Stimulated activated CD4-positive, alpha-beta T cell treated with anti-CD3 and anti-CD28 coated beads, Interleukin-4, amount 100 ng/mL, for 48 hours (primary cell): ENCODE results near the gene CEP290.
"Not testable (repeated sequence)": the region's sequence is repeated elsewhere in the genome, so short reads cannot be mapped to it uniquely, and the experiment has no call there.

ENCODE experiments used
- DNase-seq, 2 donors: peaks; one replicate each; pipeline ENCODE4 v3.0.0-alpha.2; 2020; ENCODE audit warnings: low read depth in 2 of 2

Gene CEP290

GRCh38 chr12:88037770-88038169 is 104.1 kb downstream of the CEP290 start:
- DNase-seq = no peak

GRCh38 chr12:88036353-88036965 is 105.4 kb downstream of the CEP290 start:
- DNase-seq = no peak

- DNase-seq = no peak
These were observed 106.0 kb downstream of the CEP290 start for GRCh38 chr12:88035907-88036289.

- DNase-seq = peak; percentile 79 to 85
These were observed 106.5 kb downstream of the CEP290 start for GRCh38 chr12:88035271-88035906.

GRCh38 chr12:88031161-88031560 is 110.7 kb downstream of the CEP290 start:
- not testable (repeated sequence) for DNase-seq

- no peak for DNase-seq
These were observed 112.7 kb downstream of the CEP290 start, which contains the start of gene C12orf50 for GRCh38 chr12:88029093-88029665. C12orf50 (minus strand) TSS chr12:88029401; CDS start chr12:88026962, 2,439 bp downstream.

- DNase-seq = no peak
These were observed 115.7 kb downstream of the CEP290 start for GRCh38 chr12:88026196-88026595.

GRCh38 chr12:88017964-88018363 is 123.9 kb downstream of the CEP290 start:
- DNase-seq = no peak

GRCh38 chr12:88015825-88016224 is 126.1 kb downstream of the CEP290 start:
- DNase-seq = no peak

- no peak for DNase-seq
These were observed 130.1 kb downstream of the CEP290 start for GRCh38 chr12:88011755-88012154.

- no peak for DNase-seq
These were observed 135.5 kb downstream of the CEP290 start for GRCh38 chr12:88006351-88006750.

GRCh38 chr12:88001327-88001726 is 140.6 kb downstream of the CEP290 start:
- no peak for DNase-seq
